ENCODE results near the gene NIF3L1.
A peak's percentile ranks its signal among the peaks of the same experiment; 100 is the strongest.
"Not testable (repeated sequence)": the region's sequence is repeated elsewhere in the genome, so short reads cannot be mapped to it uniquely, and the experiment has no call there.

NIF3L1 gene

GRCh38 chr2:200877443-200877842 is 11.7 kb upstream of the NIF3L1 start:
- no peak for DNase-seq

DNA sequence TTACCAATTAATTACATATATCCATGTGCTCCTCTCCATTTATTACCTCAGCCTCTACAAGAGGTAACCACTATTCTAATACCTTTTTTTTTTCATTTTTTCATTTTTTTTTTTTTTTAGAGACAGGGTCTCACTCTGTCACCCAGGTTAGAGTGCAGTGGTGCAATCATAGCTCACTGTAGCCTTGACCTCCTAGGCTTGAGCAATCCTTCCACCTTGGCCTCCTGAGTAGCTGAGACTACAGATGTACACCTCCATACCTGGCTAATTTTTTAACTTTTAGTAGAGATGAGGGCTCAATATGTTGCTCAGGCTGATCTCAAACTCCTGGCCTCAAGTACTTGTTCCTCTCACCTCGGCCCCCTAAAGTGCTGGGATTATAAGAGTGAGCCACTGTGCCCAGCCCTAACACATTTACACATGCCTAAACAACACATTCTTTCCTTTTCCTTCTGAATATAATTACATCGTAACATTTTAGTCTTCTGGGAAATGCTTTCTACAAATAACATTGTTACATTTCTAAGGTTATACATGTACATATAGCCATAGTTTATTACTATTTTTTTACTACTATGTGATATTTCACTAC is 10.8 kb upstream of the NIF3L1 start:
- no peak for DNase-seq

- not testable (repeated sequence) for DNase-seq
Observed at GRCh38 chr2:200881715-200882249, 7.4 kb upstream of the NIF3L1 start.

DNA sequence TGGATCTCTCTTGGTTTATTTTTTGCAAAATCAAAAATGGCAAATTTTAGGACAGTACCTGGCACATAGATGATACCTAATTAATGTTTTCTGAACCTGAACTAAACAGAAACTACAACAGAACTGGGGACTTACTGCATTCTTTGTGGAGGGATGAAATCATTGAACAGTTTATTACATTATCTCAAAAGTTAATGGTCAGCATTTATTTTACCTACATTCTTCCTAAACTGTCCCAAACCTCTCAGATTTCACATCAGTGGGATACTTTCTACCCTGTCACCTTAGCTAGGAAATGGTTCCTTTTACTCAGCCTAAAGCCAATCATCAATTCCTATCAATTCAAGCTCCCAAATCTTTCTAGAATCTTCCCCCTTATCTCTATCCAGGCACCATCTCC is 10.3 kb downstream of the NIF3L1 start:
- DNase-seq, result no peak

DNA sequence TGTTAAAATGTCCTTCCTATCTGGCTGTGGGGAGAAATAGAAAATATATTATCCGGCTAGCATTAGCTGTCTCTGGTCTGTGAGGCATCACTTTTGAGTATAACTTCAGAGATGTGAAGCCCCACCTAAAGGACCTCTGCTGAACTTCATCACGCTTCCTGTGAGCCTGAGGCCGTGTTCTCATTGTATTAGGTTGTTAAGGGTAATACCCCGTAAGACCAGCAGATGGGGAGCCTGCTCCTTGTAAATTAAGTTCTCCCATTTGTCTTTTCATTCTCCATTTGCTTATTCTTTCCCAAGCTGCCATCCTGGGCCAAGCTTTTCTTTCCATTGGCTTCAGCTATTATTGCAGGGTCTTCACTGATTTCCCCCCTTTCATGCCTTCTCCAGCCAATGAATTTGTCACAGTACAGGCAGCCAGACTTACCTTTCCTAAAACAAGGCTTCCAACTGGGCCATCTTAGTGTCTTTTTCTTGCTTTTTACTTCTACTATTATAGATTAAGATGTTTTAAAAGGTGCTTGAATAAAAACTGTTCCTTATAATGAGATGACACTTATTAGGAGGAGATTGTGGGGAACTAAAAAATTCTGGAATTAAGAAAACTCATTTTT is 12.4 kb downstream of the NIF3L1 start:
- peak; percentile 81 to 83 for DNase-seq

GRCh38 chr2:200905618-200906296 is 16.6 kb downstream of the NIF3L1 start:
- DNase-seq, result peak; percentile 11 to 55

DNA sequence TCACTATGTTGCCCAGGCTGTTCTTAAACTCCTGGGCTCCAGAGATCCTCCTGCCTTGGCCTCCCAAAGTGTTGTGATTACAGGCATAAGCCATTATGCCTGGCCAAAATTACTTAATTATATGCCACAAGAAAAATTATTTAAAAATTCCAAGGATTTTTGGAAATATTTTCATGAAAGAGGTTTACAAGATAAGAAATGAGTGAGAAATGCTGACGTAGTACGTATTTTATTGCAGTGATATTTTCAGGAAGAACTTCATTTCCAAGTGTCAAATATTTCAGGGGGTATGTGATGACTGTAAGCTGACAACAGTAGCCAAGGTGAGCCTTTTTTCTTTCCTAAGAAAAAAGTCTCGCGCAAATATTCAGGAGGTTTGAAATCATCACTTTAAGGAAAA is 20.8 kb downstream of the NIF3L1 start:
- DNase-seq, result no peak

- DNase-seq, result no peak
Observed at GRCh38 chr2:200913654-200914053, 24.5 kb downstream of the NIF3L1 start.

DNA sequence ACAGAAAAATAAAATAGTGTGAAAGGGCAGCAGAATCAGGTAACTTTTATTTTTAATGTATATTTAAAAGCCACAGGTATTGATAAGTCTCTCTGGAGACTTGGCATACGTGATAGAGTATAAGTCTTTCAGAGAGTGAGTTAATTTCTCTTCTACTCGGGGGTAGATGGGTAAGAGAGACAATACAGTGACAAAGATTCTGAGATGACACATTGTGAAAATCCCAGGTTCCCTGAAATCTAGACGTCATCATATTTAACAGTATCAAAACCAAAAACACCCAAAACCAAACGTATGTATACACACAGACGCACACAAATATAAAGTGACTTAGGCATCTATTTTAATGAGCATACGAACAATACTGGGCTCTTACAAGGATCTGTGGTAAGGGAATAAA is 33.3 kb downstream of the NIF3L1 start:
- no peak for DNase-seq

DNA sequence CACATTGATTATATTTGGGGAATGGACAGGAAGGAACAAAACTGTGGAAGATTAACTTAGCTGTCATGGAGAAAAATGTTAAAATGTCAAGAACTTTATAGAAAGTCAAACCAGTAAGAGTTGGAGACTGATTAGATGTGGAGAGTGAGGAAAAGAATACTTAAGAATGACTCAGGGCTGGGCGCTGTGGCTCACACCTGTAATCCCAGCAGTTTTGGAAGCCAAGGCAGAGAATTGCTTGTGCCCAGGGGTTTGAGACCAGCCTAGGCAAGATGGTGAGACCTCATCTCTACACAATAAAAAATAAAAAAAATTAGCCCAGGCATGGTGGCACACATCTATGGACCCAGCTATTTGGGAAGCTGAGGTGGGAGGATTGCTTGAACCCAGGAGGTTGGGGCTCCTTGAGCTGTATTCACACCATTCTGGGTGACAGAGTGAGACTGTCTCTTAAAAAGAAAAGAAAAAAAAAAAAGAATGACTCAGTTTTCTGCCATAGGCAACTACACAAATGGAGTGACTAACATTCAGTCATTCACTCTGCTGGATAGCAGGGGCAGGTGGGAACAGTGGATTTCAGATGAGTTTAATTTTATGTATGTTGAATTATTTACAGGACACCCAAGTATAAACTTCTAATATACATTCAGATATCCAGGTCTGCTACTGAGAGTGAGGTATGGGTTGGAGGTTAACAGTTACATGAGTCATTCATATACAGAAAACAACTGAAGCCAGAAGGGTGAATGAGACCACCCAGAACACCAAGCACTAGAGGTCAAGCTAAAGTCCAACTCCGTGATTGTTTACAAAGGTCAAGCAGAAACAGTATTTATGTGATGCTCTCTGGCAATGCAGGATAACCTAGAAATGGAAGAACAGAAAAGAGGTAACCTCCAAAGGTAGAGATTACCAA is 40.4 kb downstream of the NIF3L1 start:
- DNase-seq, result no peak

DNA sequence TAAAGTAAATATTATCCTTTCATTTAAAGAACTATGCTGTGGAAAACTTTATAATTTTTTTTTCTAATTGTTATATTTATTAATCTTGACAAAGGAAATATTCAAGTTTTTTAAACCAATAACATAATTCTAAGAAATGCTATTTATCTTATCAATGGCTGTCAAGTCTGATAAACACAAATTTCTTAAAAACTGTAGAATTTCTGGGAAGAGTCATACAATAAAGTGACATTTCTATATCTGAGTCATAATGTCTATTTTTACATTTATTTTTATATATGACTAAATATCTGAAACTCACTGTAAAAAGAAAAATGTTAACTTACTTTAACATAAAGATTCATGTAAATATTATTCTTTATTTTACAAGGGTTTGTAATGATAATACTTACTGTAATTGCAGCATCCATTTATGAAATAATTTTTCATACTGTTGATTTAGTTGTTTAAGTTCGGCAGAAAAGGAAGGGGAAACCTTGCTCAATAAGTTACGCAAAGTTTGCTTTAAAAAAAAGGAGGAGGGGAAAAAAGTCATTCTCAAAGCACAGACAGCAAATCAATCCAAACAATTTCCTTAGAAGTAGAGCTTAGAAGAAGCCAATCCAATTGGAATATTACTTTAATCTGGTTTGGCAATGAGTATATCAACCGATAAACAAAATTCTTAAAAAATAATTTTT is 41.9 kb downstream of the NIF3L1 start:
- no peak for DNase-seq

GRCh38 chr2:200939832-200940231 is 50.7 kb downstream of the NIF3L1 start:
- DNase-seq, result no peak

- DNase-seq, result no peak
Observed at GRCh38 chr2:200943527-200944105, 54.4 kb downstream of the NIF3L1 start.

DNA sequence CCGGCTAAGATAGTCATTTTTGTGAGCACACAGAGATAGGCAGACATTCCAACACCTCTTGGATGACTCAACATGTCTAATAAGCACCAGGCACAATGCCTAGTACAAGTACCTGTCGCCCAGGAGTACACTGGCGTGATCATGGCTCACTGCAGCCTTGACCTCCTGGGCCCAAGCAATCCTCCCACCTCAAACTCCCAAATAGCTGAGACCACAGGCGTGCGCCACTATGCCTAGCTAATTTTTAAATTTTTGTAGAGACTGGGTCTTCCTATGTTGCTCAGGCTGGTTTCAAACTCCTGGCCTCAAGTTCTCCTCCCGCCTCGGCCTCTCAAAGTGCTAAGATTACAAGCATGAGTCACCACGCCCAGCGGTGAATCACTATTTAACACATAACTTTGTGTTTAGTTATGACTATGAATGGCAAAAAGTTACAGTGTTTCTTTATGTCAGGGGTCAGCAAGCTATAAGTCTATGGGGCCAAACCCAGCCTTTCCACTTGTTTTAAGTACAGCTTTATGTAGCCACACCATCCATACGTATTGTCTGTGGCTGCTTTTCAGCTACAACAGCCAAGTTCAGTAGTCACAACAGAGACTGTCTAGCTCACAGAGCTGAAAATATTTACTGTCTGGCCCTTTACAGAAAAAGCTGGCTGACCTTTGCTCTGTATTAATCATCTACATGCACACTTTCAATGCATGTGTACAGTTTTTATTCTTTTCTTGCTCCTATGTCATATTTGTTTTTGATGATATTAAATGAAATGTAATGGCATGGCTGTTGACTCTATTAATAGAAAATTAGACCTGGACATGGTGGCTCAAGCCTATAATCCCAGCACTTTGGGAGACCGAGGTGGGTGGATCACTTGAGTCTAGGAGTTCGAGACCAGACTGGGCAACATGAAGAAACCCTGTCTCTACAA is 55.6 kb downstream of the NIF3L1 start:
- DNase-seq, result no peak

GRCh38 chr2:200945395-200945729 is 56.2 kb downstream of the NIF3L1 start:
- no peak for DNase-seq

- DNase-seq, result no peak
Observed at GRCh38 chr2:200950378-200950777, 61.2 kb downstream of the NIF3L1 start.

Measured in NCI-H2081 (cell line).